ENCODE data around the gene CD300LB. TPM values are rescaled to one million over a fixed set of nuclear protein-coding genes. Genes with fewer than 3 reads are reported as not detected.
"Not testable (repeated sequence)": the region's sequence is repeated elsewhere in the genome, so short reads cannot be mapped to it uniquely, and the experiment has no call there.

CD300LB gene
- total RNA-seq = under 1 TPM in 1 of 4 donors, not detected in 3; 0.16 TPM

DNA sequence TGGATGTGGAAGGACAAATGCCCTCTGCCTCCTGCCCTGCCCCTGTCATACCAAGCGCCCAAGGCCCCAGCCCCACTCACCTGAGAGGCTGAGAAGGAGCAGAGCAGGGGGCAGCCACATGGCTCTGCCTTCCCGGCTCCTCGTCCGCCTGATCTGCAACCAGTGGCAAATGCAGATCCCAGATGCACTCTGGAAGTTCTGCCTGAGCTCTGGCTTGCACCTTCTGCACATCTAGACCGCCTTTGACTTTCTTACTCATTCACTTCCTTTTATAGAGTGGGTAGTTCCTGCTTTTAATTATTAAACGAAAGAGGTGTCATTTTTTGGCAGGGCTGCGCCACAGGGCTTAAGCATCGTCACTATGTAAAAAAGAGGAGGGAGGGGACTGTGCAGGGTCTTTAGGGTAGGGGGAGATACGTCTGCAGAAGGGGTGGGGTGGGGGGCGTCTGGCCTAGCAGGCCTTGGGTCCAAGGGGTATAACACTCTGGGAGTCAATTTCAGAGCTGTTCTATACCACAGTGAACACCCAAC is at the start of gene CD300LB:
TSS of gene CD300LB (minus strand) at position 245 of the 531 bp plus-strand sequence. CDS start at position 120, 125 bp downstream.
- in situ Hi-C loops (cut with MboI; ENCODE audit: low sequenced_read_pairs in 4 of 4) = no loop called here
- intact Hi-C loops (cut with DNase I; ENCODE audit: low total_unique reads) = loop anchor here (5.0 kb wide), 2 partner anchors 39 to 64 kb away; partner anchors contain the start of gene CD300A
- Histone ChIP-seq H3K36me3 (no peaks in the 10 kb centered on the region), H3K27ac (no peak within 1 kb of the TSS), H3K4me1 (no peaks in the 10 kb centered on the region), H3K27me3 (no peaks in the 10 kb centered on the region), H3K4me3 (no peak within 1 kb of the TSS), H3K9me3 (peaks cover 0 to 3% (median 0%) of the 10 kb centered on the region in 3 donors)
- no peak for TF ChIP-seq POLR2A (IDR thresholded peaks at IDR 0.05)
- TF ChIP-seq, protein P1, sequence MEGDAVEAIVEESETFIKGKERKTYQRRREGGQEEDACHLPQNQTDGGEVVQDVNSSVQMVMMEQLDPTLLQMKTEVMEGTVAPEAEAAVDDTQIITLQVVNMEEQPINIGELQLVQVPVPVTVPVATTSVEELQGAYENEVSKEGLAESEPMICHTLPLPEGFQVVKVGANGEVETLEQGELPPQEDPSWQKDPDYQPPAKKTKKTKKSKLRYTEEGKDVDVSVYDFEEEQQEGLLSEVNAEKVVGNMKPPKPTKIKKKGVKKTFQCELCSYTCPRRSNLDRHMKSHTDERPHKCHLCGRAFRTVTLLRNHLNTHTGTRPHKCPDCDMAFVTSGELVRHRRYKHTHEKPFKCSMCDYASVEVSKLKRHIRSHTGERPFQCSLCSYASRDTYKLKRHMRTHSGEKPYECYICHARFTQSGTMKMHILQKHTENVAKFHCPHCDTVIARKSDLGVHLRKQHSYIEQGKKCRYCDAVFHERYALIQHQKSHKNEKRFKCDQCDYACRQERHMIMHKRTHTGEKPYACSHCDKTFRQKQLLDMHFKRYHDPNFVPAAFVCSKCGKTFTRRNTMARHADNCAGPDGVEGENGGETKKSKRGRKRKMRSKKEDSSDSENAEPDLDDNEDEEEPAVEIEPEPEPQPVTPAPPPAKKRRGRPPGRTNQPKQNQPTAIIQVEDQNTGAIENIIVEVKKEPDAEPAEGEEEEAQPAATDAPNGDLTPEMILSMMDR (IDR thresholded peaks at IDR 0.05 in 4 of 5, conservative IDR thresholded peaks at IDR 0.05 in 1 of 5) = no peak
- DNase-seq (no peak), ATAC-seq (no peak)

- Histone ChIP-seq H3K9me3 (no peaks in the 10 kb centered on the region), H3K27me3 (no peaks in the 10 kb centered on the region), H3K36me3 (no peaks in the 10 kb centered on the region), H3K4me3 (no peak overlapping the region), H3K4me1 (no peaks in the 10 kb centered on the region), H3K27ac (no peak overlapping the region)
- in situ Hi-C loops (cut with MboI; ENCODE audit: low sequenced_read_pairs in 4 of 4) (no loop called here), intact Hi-C loops (cut with DNase I; ENCODE audit: low total_unique reads) (no loop called here)
- ATAC-seq (no peak), DNase-seq (no peak)
- no peak for TF ChIP-seq POLR2A (IDR thresholded peaks at IDR 0.05)
- TF ChIP-seq, protein P1 (IDR thresholded peaks at IDR 0.05 in 4 of 5, conservative IDR thresholded peaks at IDR 0.05 in 1 of 5) = no peak
Observed at GRCh38 chr17:74579900-74580299, 48.6 kb upstream of the CD300LB start.

DNA sequence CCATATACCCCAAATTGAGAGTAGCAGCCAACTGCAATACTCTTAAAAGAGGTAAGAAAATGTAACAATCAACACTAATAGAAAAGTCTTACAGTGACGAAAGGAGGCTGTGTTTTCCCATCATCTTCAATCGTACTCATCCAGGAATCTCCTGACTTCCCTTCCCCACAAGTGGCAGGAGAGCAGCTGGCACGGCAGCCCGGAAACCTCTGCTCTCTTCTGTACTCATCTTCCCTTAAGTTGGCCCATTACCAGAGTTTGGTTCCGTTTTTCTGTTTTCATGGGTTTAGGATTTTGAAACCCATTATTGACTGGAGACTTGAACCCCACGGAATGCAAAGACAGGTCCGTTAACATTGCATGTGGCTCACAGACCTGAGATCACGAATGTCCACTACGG is 47.7 kb upstream of the CD300LB start:
- H3K9me3 ChIP-seq = no peaks in the 10 kb centered on the region
- in situ Hi-C loops (cut with MboI; ENCODE audit: low sequenced_read_pairs in 4 of 4) = no loop called here
- H3K36me3 ChIP-seq = no peaks in the 10 kb centered on the region
- no peak for TF ChIP-seq POLR2A (IDR thresholded peaks at IDR 0.05)
- TF ChIP-seq, protein P1 (IDR thresholded peaks at IDR 0.05 in 4 of 5, conservative IDR thresholded peaks at IDR 0.05 in 1 of 5) = no peak
- ATAC-seq (no peak), DNase-seq (no peak)
- no peaks in the 10 kb centered on the region for H3K4me1 ChIP-seq
- no peaks in the 10 kb centered on the region for H3K27me3 ChIP-seq
- H3K4me3 ChIP-seq = no peak overlapping the region
- H3K27ac ChIP-seq = no peak overlapping the region
- intact Hi-C loops (cut with DNase I; ENCODE audit: low total_unique reads) = no loop called here

- Histone ChIP-seq H3K4me1 (no peaks in the 10 kb centered on the region), H3K27me3 (peaks cover 0 to 5% (median 2%) of the 10 kb centered on the region in 3 donors), H3K27ac (no peak overlapping the region), H3K4me3 (no peak overlapping the region), H3K9me3 (no peaks in the 10 kb centered on the region), H3K36me3 (no peaks in the 10 kb centered on the region)
- ATAC-seq = no peak
- TF ChIP-seq POLR2A (IDR thresholded peaks at IDR 0.05) = no peak
- TF ChIP-seq, protein P1 (IDR thresholded peaks at IDR 0.05 in 4 of 5, conservative IDR thresholded peaks at IDR 0.05 in 1 of 5) = no peak
- in situ Hi-C loops (cut with MboI; ENCODE audit: low sequenced_read_pairs in 4 of 4) = no loop called here
- DNase-seq = no peak
- intact Hi-C loops (cut with DNase I; ENCODE audit: low total_unique reads) = no loop called here
Observed at GRCh38 chr17:74574489-74575142, 43.3 kb upstream of the CD300LB start.

DNA sequence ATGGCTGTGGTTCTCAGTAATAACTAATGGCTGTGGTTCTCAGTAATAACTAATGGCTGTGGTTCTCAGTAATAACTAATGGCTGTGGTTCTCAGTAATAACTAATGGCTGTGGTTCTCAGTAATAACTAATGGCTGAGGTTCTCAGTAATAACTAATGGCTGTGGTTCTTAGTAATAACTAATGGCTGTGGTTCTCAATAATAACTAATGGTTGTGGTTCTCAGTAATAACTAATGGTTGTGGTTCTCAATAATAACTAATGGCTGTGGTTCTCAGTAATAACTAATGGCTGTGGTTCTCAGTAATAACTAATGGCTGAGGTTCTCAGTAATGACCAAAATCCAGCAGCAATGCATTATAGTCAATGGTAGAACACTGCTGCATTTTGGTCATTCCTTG is 42.4 kb upstream of the CD300LB start:
- intact Hi-C loops (cut with DNase I; ENCODE audit: low total_unique reads); H3K4me3 ChIP-seq; H3K4me1 ChIP-seq; H3K27me3 ChIP-seq; DNase-seq; ATAC-seq; H3K27ac ChIP-seq; H3K9me3 ChIP-seq; H3K36me3 ChIP-seq; in situ Hi-C loops (cut with MboI; ENCODE audit: low sequenced_read_pairs in 4 of 4): not testable (repeated sequence)
